ENCODE results near the gene LRRC71. TPM values are rescaled to one million over a fixed set of nuclear protein-coding genes. Genes with fewer than 3 reads are reported as not detected.
A peak's percentile ranks its signal among the peaks of the same experiment; 100 is the strongest.

LRRC71 gene
- total RNA-seq, 1 donor from 2014 or later = not detected

- TF ChIP-seq CTCF (conservative IDR thresholded peaks at IDR 0.05; ENCODE audit: low read depth, low read length) = no peak
- DNase-seq (ENCODE audit: low read depth) = no peak
- H3K4me3 ChIP-seq (ENCODE audit: low read depth, low read length) = no peak overlapping the region
These were observed 14.8 kb upstream of the LRRC71 start for GRCh38 chr1:156905651-156906050.

- TF ChIP-seq CTCF (conservative IDR thresholded peaks at IDR 0.05; ENCODE audit: low read depth, low read length) = no peak
- DNase-seq (ENCODE audit: low read depth) = no peak
- H3K4me3 ChIP-seq (ENCODE audit: low read depth, low read length) = no peak overlapping the region
These were observed 14.1 kb upstream of the LRRC71 start for GRCh38 chr1:156906206-156906906.

- no peak for DNase-seq (ENCODE audit: low read depth)
- H3K4me3 ChIP-seq (ENCODE audit: low read depth, low read length) = peak overlapping the region; percentile 52
- no peak for TF ChIP-seq CTCF (conservative IDR thresholded peaks at IDR 0.05; ENCODE audit: low read depth, low read length)
These were observed 11.9 kb upstream of the LRRC71 start for GRCh38 chr1:156908541-156908940.

- DNase-seq (ENCODE audit: low read depth) = no peak
- H3K4me3 ChIP-seq (ENCODE audit: low read depth, low read length) = no peak overlapping the region
- TF ChIP-seq CTCF (conservative IDR thresholded peaks at IDR 0.05; ENCODE audit: low read depth, low read length) = no peak
These were observed 11.5 kb upstream of the LRRC71 start for GRCh38 chr1:156908955-156909354.

GRCh38 chr1:156909671-156910070 is 10.8 kb upstream of the LRRC71 start:
- no peak for DNase-seq (ENCODE audit: low read depth)
- no peak for TF ChIP-seq CTCF (conservative IDR thresholded peaks at IDR 0.05; ENCODE audit: low read depth, low read length)
- no peak overlapping the region for H3K4me3 ChIP-seq (ENCODE audit: low read depth, low read length)

GRCh38 chr1:156910309-156910782 is 10.1 kb upstream of the LRRC71 start:
- TF ChIP-seq CTCF (conservative IDR thresholded peaks at IDR 0.05; ENCODE audit: low read depth, low read length) = peak; percentile 74
- H3K4me3 ChIP-seq (ENCODE audit: low read depth, low read length) = no peak overlapping the region
- no peak for DNase-seq (ENCODE audit: low read depth)
